Measurements from ENCODE around the gene PREB.

DNA sequence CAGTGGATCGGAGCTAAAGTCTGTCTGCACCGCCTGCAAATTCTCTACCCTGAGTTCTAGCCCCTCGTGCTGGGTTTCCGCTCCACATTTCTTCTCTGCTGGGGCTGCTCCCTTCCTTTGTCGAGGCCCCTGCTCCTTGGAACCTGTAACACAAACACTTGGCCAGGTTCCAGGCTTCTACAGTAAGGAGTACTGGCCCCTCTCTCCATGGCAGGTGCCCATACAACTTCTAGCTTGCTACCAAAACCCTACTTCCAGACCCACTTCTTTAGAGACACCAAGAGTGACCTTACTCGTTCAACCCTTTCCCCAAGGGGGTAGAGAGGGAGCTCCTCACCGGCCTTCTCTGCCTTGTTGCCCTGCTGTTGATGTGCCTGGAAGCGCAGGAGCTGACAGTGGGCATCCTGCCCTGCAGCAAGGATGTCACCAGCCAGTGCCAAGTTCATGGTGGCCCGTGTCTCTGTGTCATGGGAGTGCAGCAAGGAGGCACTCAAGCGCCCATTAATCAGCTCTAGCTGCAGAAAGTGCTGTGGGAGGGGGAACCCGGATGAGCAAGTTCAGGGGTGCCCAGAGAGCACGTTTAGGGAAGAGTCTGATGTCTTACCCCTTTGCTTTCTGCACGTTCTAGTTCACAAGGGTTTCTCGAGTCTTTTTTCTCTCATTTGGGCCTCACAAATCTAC lies 1.1 kb downstream of the PREB start:
- TF ChIP-seq CTCF (conservative IDR thresholded peaks at IDR 0.05; ENCODE audit: low read depth, low read length) (no peak), EZH2 (IDR thresholded peaks at IDR 0.05; ENCODE audit: borderline replicate concordance, low read depth, low read length, poor library complexity, severe bottlenecking) (no peak)

All from A673 (cell line).